Gastrocnemius medialis (tissue), 4 donors: ENCODE results near the gene APP. TPM values are rescaled to one million over a fixed set of nuclear protein-coding genes. Genes with fewer than 3 reads are reported as not detected.
A peak's percentile ranks its signal among the peaks of the same experiment; 100 is the strongest.
"Not testable (repeated sequence)": the region's sequence is repeated elsewhere in the genome, so short reads cannot be mapped to it uniquely, and the experiment has no call there.

Experiments
- ATAC-seq, 2 donors: fragments of 150-250 bp; one replicate each; pipeline ENCODE4 v1.9.1; 2016
- DNase-seq, 2 donors: peaks; one replicate each; pipeline ENCODE4 v3.0.0-alpha.2; 2019
- H3K27ac ChIP-seq, 4 donors: fragments of 200-600 bp; sonication (generic); 1 replicate in 1 of 4; 2 replicates in 3 of 4; pipeline ENCODE4 v1.5.1; 2016 to 2018; ENCODE audit warnings: mild to moderate bottlenecking in 2 of 4, moderate library complexity in 1 of 4
- H3K27me3 ChIP-seq, 3 donors: fragments of 200-600 bp; sonication (generic) in 2 of 3; 1 replicate in 1 of 3; 2 replicates in 2 of 3; pipeline versions ENCODE4 v1.5.1 to v1.6.0; 2016 to 2019; ENCODE audit warnings: mild to moderate bottlenecking in 1 of 3, moderate library complexity in 1 of 3
- H3K36me3 ChIP-seq, 2 donors: fragments of 200-600 bp; sonication (generic) in 1 of 2; one replicate each; pipeline ENCODE4 v1.5.1; 2017 to 2018
- H3K4me1 ChIP-seq, 2 donors: fragments of 200-600 bp; sonication (generic) in 1 of 2; one replicate each; pipeline ENCODE4 v1.5.1; 2016 to 2017; ENCODE audit warnings: mild to moderate bottlenecking in 2 of 2
- H3K4me3 ChIP-seq, 4 donors: fragments of 200-600 bp; sonication (generic) in 3 of 4; 1 replicate in 1 of 4; 2 replicates in 3 of 4; pipeline ENCODE4 v1.5.1; 2016 to 2019; ENCODE audit warnings: mild to moderate bottlenecking in 2 of 4
- H3K9me3 ChIP-seq, 3 donors: fragments of 200-600 bp; sonication (generic) in 2 of 3; 1 replicate in 1 of 3; 2 replicates in 2 of 3; pipeline ENCODE4 v1.5.1; 2016 to 2019
- CTCF ChIP-seq, 5 experiments: fragments of 450-650 bp in 3 of 5; fragments of 200-600 bp in 2 of 5; sonication (generic) in 2 of 5; IDR thresholded peaks in 4 of 5; conservative IDR thresholded peaks in 1 of 5; 1 replicate in 4 of 5; 2 replicates in 1 of 5; pipeline ENCODE4 v1.5.1; 2016 to 2019; ENCODE audit warnings: antibody characterized with exemption in 5 of 5, mild to moderate bottlenecking in 3 of 5, moderate library complexity in 3 of 5
- POLR2A ChIP-seq, 2 donors: fragments of 450-650 bp; IDR thresholded peaks; one replicate each; pipeline ENCODE4 v1.6.1; 2017; ENCODE audit warnings: antibody characterized with exemption in 2 of 2, mild to moderate bottlenecking in 2 of 2, moderate library complexity in 2 of 2
- in situ Hi-C, 4 donors: fragments of 200-750 bp; cut with MboI; loops; one replicate each; pipeline versions ENCODE4 v1.15.0 to v1.8.0; 2017; ENCODE audit warnings: low sequenced_read_pairs in 4 of 4
- intact Hi-C: fragments of 100-400 bp; cut with DNase I; formaldehyde crosslinking; loops from one replicate; pipeline ENCODE4 v1.15.1; 2023; ENCODE audit warnings: low total_unique reads
- total RNA-seq, 4 donors: library from RNA; depleted of rRNA; stranded (reverse); fragments of >200 nt; gene quantifications; one replicate each; pipeline versions ENCODE4 v1.1.0 to v1.2.3, GENCODE V29; 2016

The APP gene
- total RNA-seq, 4 donors from 2014 or later: 45.8 to 73.2 (median 70.1) TPM

GRCh38 chr21:26019236-26019635 lies 151.3 kb downstream of the APP start:
- Histone ChIP-seq H3K9me3 (no peaks in the 10 kb centered on the region), H3K36me3 (no peaks in the 10 kb centered on the region), H3K4me3 (no peak overlapping the region), H3K4me1 (no peaks in the 10 kb centered on the region), H3K27me3 (no peaks in the 10 kb centered on the region), H3K27ac (no peak overlapping the region)
- intact Hi-C loops (no loop called here), in situ Hi-C loops (no loop called here)
- no peak for TF ChIP-seq POLR2A (IDR thresholded peaks at IDR 0.05)
- no peak for TF ChIP-seq CTCF (IDR thresholded peaks at IDR 0.05 in 4 of 5, conservative IDR thresholded peaks at IDR 0.05 in 1 of 5)
- DNase-seq (no peak), ATAC-seq (no peak)

GRCh38 chr21:26013970-26014369 lies 156.6 kb downstream of the APP start:
- TF ChIP-seq POLR2A (IDR thresholded peaks at IDR 0.05) (no peak), CTCF (IDR thresholded peaks at IDR 0.05 in 4 of 5, conservative IDR thresholded peaks at IDR 0.05 in 1 of 5) (no peak)
- intact Hi-C loops: no loop called here
- H3K9me3 ChIP-seq: no peaks in the 10 kb centered on the region
- no peak for ATAC-seq
- no peaks in the 10 kb centered on the region for H3K27me3 ChIP-seq
- H3K36me3 ChIP-seq: no peaks in the 10 kb centered on the region
- in situ Hi-C loops: no loop called here
- no peak for DNase-seq
- H3K27ac ChIP-seq: no peak overlapping the region
- H3K4me1 ChIP-seq: no peaks in the 10 kb centered on the region
- no peak overlapping the region for H3K4me3 ChIP-seq

GRCh38 chr21:26012482-26012881 lies 158.1 kb downstream of the APP start:
- H3K4me3 ChIP-seq, ATAC-seq, H3K36me3 ChIP-seq, DNase-seq, H3K27me3 ChIP-seq, H3K9me3 ChIP-seq, in situ Hi-C loops, intact Hi-C loops, H3K27ac ChIP-seq: not testable (repeated sequence)
- peaks cover 3 to 11% of the 10 kb centered on the region in 2 donors for H3K4me1 ChIP-seq

DNA sequence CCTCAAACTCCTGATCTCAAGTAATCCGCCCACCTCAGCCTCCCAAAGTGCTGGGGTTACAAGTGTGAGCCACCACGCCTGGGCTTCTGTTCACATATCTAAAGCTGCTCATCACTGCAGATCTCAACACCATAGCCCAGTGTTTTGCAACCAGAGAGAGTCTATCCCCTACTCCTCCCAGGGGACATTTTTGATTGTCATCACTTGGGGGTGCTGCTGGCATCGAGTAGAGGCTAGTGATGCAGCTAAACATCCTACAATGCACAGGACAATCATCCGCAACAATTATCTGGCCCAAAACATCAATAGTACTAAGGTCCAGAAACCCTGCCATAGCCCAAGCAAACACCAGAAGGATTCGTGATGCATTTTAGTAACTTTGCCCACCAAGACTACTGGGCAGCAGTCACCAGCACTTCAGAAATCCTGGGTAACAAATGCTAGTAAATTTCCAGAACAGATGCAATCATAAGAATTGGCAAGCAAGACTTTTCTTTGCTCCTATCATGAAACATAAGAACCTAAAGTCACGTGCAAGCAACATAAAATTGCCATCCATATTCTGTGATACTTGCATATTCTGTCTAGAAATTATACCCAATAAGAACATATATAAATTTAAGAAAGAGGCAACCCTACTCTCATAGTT lies 159.2 kb downstream of the APP start:
- intact Hi-C loops (no loop called here), in situ Hi-C loops (no loop called here)
- ATAC-seq (no peak), DNase-seq (no peak)
- Histone ChIP-seq H3K27me3 (no peaks in the 10 kb centered on the region), H3K36me3 (no peaks in the 10 kb centered on the region), H3K27ac (no peak overlapping the region), H3K4me3 (no peak overlapping the region), H3K4me1 (peaks cover 3 to 15% of the 10 kb centered on the region in 2 donors), H3K9me3 (no peaks in the 10 kb centered on the region)
- no peak for TF ChIP-seq CTCF (IDR thresholded peaks at IDR 0.05 in 4 of 5, conservative IDR thresholded peaks at IDR 0.05 in 1 of 5)
- no peak for TF ChIP-seq POLR2A (IDR thresholded peaks at IDR 0.05)

DNA sequence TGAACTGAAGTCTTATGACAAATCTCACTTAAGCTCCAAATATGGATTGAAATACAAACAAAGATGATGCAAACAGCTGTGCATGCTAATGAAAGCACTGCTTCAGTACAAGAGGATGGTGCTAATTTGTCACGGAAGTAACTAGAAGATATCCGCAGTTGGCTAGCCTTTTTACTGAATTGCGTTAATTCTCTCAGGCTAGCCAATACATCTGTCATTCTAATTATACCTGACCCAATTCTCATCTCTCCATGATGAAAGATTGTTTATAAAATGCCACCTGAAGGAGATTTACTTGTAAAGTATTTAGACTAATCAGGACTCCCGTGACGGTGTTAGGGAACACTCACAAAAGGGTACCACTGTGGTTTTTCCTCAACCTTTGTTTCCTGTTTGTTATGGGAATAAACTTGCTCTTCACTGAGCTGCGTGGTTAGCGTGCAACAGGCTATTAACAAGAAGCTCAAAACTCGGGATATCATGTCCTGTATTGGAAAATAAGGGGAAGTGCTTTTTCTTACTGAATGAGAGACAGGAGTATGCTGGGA lies 162.5 kb downstream of the APP start:
- Histone ChIP-seq H3K27me3 (no peaks in the 10 kb centered on the region), H3K36me3 (no peaks in the 10 kb centered on the region), H3K4me3 (peak overlapping the region in 1 of 4 donors; percentile 0), H3K4me1 (peaks cover 3 to 15% of the 10 kb centered on the region in 2 donors), H3K9me3 (no peaks in the 10 kb centered on the region), H3K27ac (peak overlapping the region; percentile 25 to 54 (median 37))
- in situ Hi-C loops: no loop called here
- ATAC-seq: peak in 1 of 2 donors; percentile 79
- intact Hi-C loops: loop anchor here (10.0 kb wide), 1 partner anchor 167 kb away; the partner anchor contains the start of gene APP
- DNase-seq: no peak
- TF ChIP-seq CTCF (IDR thresholded peaks at IDR 0.05 in 4 of 5, conservative IDR thresholded peaks at IDR 0.05 in 1 of 5) (no peak), POLR2A (IDR thresholded peaks at IDR 0.05) (no peak)
